ENCODE measurements around the gene BANF1.

The BANF1 gene

DNA sequence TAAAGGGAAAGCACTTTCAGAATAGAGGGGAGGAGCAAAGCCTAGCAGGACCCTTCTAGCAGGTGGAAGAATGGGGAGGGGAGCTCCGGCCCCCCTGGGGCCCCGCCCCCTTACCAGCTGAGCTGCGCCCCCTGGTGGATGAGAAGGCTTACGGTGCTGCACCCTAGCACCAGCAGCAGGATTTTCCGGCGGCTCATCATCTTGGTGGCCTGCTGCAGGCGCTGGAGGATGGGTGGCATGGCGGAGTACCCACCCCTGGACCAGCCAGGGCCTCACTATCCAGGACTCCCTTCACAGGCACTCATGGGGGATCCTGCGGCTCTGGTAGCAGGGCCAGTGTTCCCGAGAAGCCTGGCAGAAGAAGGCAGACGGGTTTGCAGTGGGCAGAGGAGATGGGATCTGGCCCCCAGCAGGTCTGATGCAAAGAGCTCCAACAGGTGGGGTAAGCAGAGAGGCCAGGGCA is 42.9 kb downstream of the BANF1 start:
- Histone ChIP-seq H3K4me1 (ENCODE audit: insufficient read depth, low read length, severe bottlenecking) (peaks cover 14% of the 10 kb centered on the region), H2AFZ (ENCODE audit: low read length) (no peak overlapping the region), H3K27ac (ENCODE audit: low read depth, low read length, poor library complexity, severe bottlenecking) (no peak overlapping the region), H3K9ac (ENCODE audit: low read length) (peak overlapping the region; percentile 27; the same call in 1 of the 2 replicates), H3K9me2 (ENCODE audit: low read depth, low read length) (no peaks in the 10 kb centered on the region), H3F3A (ENCODE audit: insufficient read depth, low read length) (no peaks in the 10 kb centered on the region), H3K9me3 (ENCODE audit: low read length) (no peaks in the 10 kb centered on the region), H3K36me3 (ENCODE audit: insufficient read depth, low read length) (no peaks in the 10 kb centered on the region), H3K4me3 (ENCODE audit: low read depth, low read length, poor library complexity, severe bottlenecking) (peak overlapping the region; percentile 28), H3K79me2 (ENCODE audit: insufficient read depth, low read length) (no peaks in the 10 kb centered on the region), H4K20me1 (ENCODE audit: insufficient read depth, low read length) (no peaks in the 10 kb centered on the region), H3K27me3 (ENCODE audit: insufficient read depth, low read length) (peaks cover 5% of the 10 kb centered on the region; the same call in 1 of the 2 replicates), H3K4me2 (ENCODE audit: low read length) (peak overlapping the region; percentile 61)
- TF ChIP-seq, protein P1, sequence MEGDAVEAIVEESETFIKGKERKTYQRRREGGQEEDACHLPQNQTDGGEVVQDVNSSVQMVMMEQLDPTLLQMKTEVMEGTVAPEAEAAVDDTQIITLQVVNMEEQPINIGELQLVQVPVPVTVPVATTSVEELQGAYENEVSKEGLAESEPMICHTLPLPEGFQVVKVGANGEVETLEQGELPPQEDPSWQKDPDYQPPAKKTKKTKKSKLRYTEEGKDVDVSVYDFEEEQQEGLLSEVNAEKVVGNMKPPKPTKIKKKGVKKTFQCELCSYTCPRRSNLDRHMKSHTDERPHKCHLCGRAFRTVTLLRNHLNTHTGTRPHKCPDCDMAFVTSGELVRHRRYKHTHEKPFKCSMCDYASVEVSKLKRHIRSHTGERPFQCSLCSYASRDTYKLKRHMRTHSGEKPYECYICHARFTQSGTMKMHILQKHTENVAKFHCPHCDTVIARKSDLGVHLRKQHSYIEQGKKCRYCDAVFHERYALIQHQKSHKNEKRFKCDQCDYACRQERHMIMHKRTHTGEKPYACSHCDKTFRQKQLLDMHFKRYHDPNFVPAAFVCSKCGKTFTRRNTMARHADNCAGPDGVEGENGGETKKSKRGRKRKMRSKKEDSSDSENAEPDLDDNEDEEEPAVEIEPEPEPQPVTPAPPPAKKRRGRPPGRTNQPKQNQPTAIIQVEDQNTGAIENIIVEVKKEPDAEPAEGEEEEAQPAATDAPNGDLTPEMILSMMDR (IDR thresholded peaks at IDR 0.05; ENCODE audit: low read length), result peak; percentile 96
- TF ChIP-seq EZH2 (IDR thresholded peaks at IDR 0.05; ENCODE audit: borderline replicate concordance, low read length), result no peak

DNA sequence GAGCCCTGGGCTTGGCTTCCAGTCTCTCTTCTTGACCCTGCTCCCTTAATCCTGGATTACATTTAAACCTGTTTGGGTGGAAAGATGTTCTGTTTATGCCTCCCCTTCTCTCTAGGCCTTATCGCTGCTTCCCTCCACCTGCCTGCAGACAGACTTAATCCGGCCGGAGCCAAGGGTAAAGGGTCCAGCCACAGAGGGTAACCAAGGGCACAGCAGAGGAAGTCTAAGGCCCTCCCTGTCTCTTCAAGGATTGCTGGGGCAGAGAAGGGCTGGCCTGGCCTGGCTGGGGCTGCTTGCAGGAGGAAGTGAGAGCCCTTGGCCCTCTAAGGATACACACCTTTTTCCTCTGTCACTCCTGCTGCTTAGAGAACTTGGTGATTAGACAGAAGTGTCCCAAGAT is 44.6 kb downstream of the BANF1 start:
- no peak overlapping the region for H3K4me3 ChIP-seq (ENCODE audit: low read depth, low read length, poor library complexity, severe bottlenecking)
- no peak overlapping the region for H2AFZ ChIP-seq (ENCODE audit: low read length)
- no peak overlapping the region for H3K4me2 ChIP-seq (ENCODE audit: low read length)
- H3K9ac ChIP-seq (ENCODE audit: low read length), result no peak overlapping the region
- H3K27me3 ChIP-seq (ENCODE audit: insufficient read depth, low read length), result peaks cover 5% of the 10 kb centered on the region; the same call in 1 of the 2 replicates
- H3K4me1 ChIP-seq (ENCODE audit: insufficient read depth, low read length, severe bottlenecking), result peaks cover 25% of the 10 kb centered on the region
- H3K36me3 ChIP-seq (ENCODE audit: insufficient read depth, low read length), result no peaks in the 10 kb centered on the region
- no peaks in the 10 kb centered on the region for H3K79me2 ChIP-seq (ENCODE audit: insufficient read depth, low read length)
- no peaks in the 10 kb centered on the region for H3K9me3 ChIP-seq (ENCODE audit: low read length)
- H3K9me2 ChIP-seq (ENCODE audit: low read depth, low read length), result no peaks in the 10 kb centered on the region
- TF ChIP-seq, protein P1 (IDR thresholded peaks at IDR 0.05; ENCODE audit: low read length), result no peak
- no peak for TF ChIP-seq EZH2 (IDR thresholded peaks at IDR 0.05; ENCODE audit: borderline replicate concordance, low read length)
- no peaks in the 10 kb centered on the region for H4K20me1 ChIP-seq (ENCODE audit: insufficient read depth, low read length)
- no peak overlapping the region for H3K27ac ChIP-seq (ENCODE audit: low read depth, low read length, poor library complexity, severe bottlenecking)
- H3F3A ChIP-seq (ENCODE audit: insufficient read depth, low read length), result no peaks in the 10 kb centered on the region

DNA sequence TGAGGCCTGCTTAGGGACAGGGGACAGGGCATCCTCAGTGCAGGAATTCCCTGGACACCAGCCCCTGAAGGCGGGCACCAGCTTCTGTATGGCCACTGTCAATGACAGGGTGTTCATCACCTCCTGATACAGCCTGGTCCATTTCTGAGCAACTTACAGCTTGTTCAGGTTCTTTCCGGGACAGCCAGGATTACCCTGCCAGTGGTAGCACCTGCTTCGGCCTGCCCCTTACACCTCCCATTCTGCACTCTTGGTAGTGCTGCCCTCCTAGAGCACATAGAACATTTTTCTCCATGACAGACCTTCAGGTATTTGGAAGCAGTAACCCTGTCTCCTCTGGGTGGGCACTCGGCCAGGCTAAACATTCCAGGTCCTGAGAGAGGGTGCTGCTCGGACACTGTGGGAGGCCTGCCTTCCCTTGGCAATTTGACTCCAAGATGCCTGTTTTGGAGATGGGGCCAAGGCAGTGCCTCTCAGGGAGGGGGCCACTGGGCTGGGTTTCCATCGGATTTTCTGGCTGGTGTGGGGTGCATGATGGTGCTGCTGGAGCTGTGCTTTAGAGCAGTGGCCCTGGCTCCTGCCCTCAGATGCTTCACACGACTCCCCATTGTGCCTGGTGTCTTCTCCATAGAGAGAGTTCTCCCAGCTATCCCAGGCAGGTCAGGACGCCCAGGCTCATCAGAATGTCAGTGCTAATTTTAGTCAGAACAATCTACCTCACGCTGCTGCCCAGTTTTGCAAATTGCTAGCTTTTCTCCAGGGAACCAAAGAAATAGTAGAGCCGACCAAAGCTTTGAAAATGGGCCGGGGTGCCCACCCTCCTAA is 45.5 kb downstream of the BANF1 start:
- no peak overlapping the region for H2AFZ ChIP-seq (ENCODE audit: low read length)
- H3K9me2 ChIP-seq (ENCODE audit: low read depth, low read length), result no peaks in the 10 kb centered on the region
- H3K4me1 ChIP-seq (ENCODE audit: insufficient read depth, low read length, severe bottlenecking), result peaks cover 25% of the 10 kb centered on the region
- TF ChIP-seq EZH2 (IDR thresholded peaks at IDR 0.05; ENCODE audit: borderline replicate concordance, low read length), result no peak
- TF ChIP-seq, protein P1 (IDR thresholded peaks at IDR 0.05; ENCODE audit: low read length), result no peak
- H3K27me3 ChIP-seq (ENCODE audit: insufficient read depth, low read length), result peaks cover 5% of the 10 kb centered on the region; the same call in 1 of the 2 replicates
- H3K27ac ChIP-seq (ENCODE audit: low read depth, low read length, poor library complexity, severe bottlenecking), result no peak overlapping the region
- H3K9ac ChIP-seq (ENCODE audit: low read length), result no peak overlapping the region
- H3F3A ChIP-seq (ENCODE audit: insufficient read depth, low read length), result no peaks in the 10 kb centered on the region
- H3K4me2 ChIP-seq (ENCODE audit: low read length), result no peak overlapping the region
- H4K20me1 ChIP-seq (ENCODE audit: insufficient read depth, low read length), result no peaks in the 10 kb centered on the region
- no peaks in the 10 kb centered on the region for H3K9me3 ChIP-seq (ENCODE audit: low read length)
- H3K4me3 ChIP-seq (ENCODE audit: low read depth, low read length, poor library complexity, severe bottlenecking), result no peak overlapping the region
- peaks cover 5% of the 10 kb centered on the region for H3K79me2 ChIP-seq (ENCODE audit: insufficient read depth, low read length)
- H3K36me3 ChIP-seq (ENCODE audit: insufficient read depth, low read length), result no peaks in the 10 kb centered on the region

Measured in OCI-LY1 (cell line).